ENCODE data around the gene OR51G2.
"Not testable (repeated sequence)": the region's sequence is repeated elsewhere in the genome, so short reads cannot be mapped to it uniquely, and the experiment has no call there.

OR51G2 gene

DNA sequence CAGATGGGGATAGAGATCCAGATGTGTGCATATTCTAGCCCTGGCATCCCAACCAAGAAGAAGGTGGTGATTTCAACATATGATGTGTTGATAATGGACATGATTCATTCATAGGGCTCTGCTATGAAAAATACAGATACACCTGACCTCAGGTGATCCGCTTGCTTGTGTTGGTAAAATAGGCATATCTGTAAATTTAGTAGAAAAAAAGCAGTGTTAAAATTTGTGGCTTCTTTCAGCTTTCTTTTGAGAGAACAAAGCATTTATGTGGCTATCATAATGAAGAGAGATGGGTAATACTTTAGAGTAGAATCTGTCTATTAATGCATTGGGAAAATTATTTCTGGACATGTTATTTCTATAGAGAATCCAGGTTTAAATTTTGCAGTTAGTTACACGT is 36.5 kb upstream of the OR51G2 start, which contains the start of gene OR51A2:
TSS of gene OR51A2 (minus strand) at position 101 of the 400 bp plus-strand sequence. CDS start at position 101, 0 bp downstream.
- TF ChIP-seq REST (IDR thresholded peaks at IDR 0.05; ENCODE audit: insufficient read depth in 1 of 2, low read depth in 2 of 2, low read length in 2 of 2); POLR2AphosphoS5 (IDR thresholded peaks at IDR 0.05; ENCODE audit: low read depth, low read length); SIN3A (IDR thresholded peaks at IDR 0.05; ENCODE audit: borderline replicate concordance, insufficient read depth, low read length): not testable (repeated sequence)

DNA sequence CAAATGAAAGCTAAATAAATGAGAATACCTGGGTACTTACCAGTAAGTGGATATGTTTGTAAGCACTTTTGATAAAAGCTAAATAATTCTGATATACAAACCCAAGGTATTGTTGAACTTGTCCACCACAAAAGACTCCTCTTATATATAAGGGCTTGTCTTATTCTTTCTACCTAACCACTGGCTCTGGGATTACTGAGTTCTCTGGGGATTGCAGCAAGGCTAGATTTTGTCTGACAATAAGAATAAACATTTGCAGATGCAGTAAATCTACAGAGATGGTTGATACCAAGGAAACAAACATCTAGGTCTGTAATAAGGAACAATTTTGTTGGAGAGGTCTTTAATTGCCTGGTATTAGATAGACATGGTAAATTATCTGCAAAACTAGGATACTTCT is 28.4 kb upstream of the OR51G2 start, which contains the start of gene OR51A4:
TSS of gene OR51A4 (minus strand) at position 101 of the 400 bp plus-strand sequence. CDS start 505 bp downstream, outside the sequence.
- TF ChIP-seq SIN3A (IDR thresholded peaks at IDR 0.05; ENCODE audit: borderline replicate concordance, insufficient read depth, low read length): no peak
- no peak for TF ChIP-seq REST (IDR thresholded peaks at IDR 0.05; ENCODE audit: insufficient read depth in 1 of 2, low read depth in 2 of 2, low read length in 2 of 2)
- TF ChIP-seq TAF1 (IDR thresholded peaks at IDR 0.05; ENCODE audit: borderline replicate concordance, insufficient read depth, low read length): no peak

GRCh38 chr11:4936745-4937144 is 17.6 kb upstream of the OR51G2 start:
- TF ChIP-seq POLR2AphosphoS5 (IDR thresholded peaks at IDR 0.05; ENCODE audit: low read depth, low read length) (no peak), SIN3A (IDR thresholded peaks at IDR 0.05; ENCODE audit: borderline replicate concordance, insufficient read depth, low read length) (no peak), REST (IDR thresholded peaks at IDR 0.05; ENCODE audit: insufficient read depth in 1 of 2, low read depth in 2 of 2, low read length in 2 of 2) (no peak), FOXP2 (optimal IDR thresholded peaks at IDR 0.05; ENCODE audit: borderline replicate concordance, extremely low read depth, extremely low read length, insufficient read depth) (no peak), TAF1 (IDR thresholded peaks at IDR 0.05; ENCODE audit: borderline replicate concordance, insufficient read depth, low read length) (no peak)

DNA sequence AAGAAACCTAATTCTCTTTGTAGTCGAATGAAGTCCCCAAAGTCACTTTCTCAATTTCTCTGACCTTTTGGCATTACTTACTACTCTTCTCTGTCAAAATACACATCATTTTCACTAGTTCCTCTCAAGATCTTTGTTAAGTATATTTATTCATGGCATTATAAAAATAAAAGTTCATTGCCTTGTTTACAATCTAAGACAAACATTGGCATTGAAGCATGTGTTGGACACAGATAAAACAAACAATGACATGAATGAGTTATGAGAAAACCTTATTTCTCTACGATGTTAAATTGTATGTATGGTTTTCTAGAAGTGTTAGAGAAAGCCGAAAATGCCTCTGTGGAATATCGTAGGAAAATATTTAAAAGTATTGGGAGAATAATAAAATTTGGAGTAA is 13.6 kb upstream of the OR51G2 start:
- no peak for TF ChIP-seq TAF1 (IDR thresholded peaks at IDR 0.05; ENCODE audit: borderline replicate concordance, insufficient read depth, low read length)
- TF ChIP-seq POLR2AphosphoS5 (IDR thresholded peaks at IDR 0.05; ENCODE audit: low read depth, low read length): no peak
- no peak for TF ChIP-seq REST (IDR thresholded peaks at IDR 0.05; ENCODE audit: insufficient read depth in 1 of 2, low read depth in 2 of 2, low read length in 2 of 2)
- TF ChIP-seq FOXP2 (optimal IDR thresholded peaks at IDR 0.05; ENCODE audit: borderline replicate concordance, extremely low read depth, extremely low read length, insufficient read depth): no peak
- TF ChIP-seq SIN3A (IDR thresholded peaks at IDR 0.05; ENCODE audit: borderline replicate concordance, insufficient read depth, low read length): no peak

- no peak for TF ChIP-seq SIN3A (IDR thresholded peaks at IDR 0.05; ENCODE audit: borderline replicate concordance, insufficient read depth, low read length)
- TF ChIP-seq POLR2AphosphoS5 (IDR thresholded peaks at IDR 0.05; ENCODE audit: low read depth, low read length): no peak
- TF ChIP-seq FOXP2 (optimal IDR thresholded peaks at IDR 0.05; ENCODE audit: borderline replicate concordance, extremely low read depth, extremely low read length, insufficient read depth): no peak
- TF ChIP-seq REST (IDR thresholded peaks at IDR 0.05; ENCODE audit: insufficient read depth in 1 of 2, low read depth in 2 of 2, low read length in 2 of 2): no peak
- no peak for TF ChIP-seq TAF1 (IDR thresholded peaks at IDR 0.05; ENCODE audit: borderline replicate concordance, insufficient read depth, low read length)
Measured at GRCh38 chr11:4926608-4927007, 7.5 kb upstream of the OR51G2 start.
